Measurements from ENCODE around the gene SMYD3. TPM values are rescaled to one million over a fixed set of nuclear protein-coding genes. Genes with fewer than 3 reads are reported as not detected.

The SMYD3 gene
- total and polyA plus RNA-seq, 2 of the 13 experiments (the other 11 are each of a cell fraction or from before 2014, with no cell fraction given): 27.7 to 35.8 TPM

DNA sequence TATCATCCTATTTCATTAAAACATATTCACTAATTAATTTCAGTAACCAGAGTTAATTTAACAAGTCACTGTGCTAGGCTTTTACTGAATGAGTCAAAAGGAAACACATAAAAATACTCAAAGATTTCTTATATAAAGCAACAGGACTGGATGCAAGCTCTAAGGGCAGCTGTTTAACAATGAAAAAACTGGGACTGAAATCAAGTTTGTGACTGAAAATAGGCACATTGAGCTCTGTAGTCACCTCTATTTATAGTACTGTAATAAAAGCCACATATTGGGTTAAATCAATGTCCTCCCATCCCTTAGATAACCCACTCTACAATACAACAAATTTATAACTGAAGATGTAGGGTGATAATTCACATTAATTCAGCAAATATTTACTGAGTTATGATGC, 52.4 kb downstream of the SMYD3 start:
- Histone ChIP-seq H3K4me1 (ENCODE audit: insufficient read depth, low read length) (no peaks in the 10 kb centered on the region), H3K4me3 (replicated peaks in 1 of 3; ENCODE audit: insufficient read depth in 1 of 3, low read depth in 2 of 3, low read length in 3 of 3) (no peak overlapping the region), H3K9me3 (ENCODE audit: low read length) (no peaks in the 10 kb centered on the region), H3K4me2 (ENCODE audit: low read depth, low read length) (no peak overlapping the region), H3K36me3 (replicated peaks in 1 of 2; ENCODE audit: control insufficient read depth in 1 of 2, insufficient read depth in 2 of 2, low read length in 2 of 2) (no peaks in the 10 kb centered on the region), H3K79me2 (ENCODE audit: insufficient read depth, low read length) (peaks cover 2% of the 10 kb centered on the region), H3K27ac (ENCODE audit: extremely low read length, insufficient read depth, low read length) (no peak overlapping the region), H3K27me3 (ENCODE audit: control insufficient read depth in 1 of 2, insufficient read depth in 2 of 2, low read length in 2 of 2) (no peaks in the 10 kb centered on the region), H2AFZ (ENCODE audit: low read length) (no peak overlapping the region), H4K20me1 (ENCODE audit: insufficient read depth, low read length) (no peaks in the 10 kb centered on the region), H3K9ac (ENCODE audit: insufficient read depth, low read depth, low read length) (no peak overlapping the region)
- ChIA-PET POLR2A (no interaction called here), CTCF (ENCODE audit: low intra/inter-chr PET ratio, low total read pairs) (no interaction called here)
- TF ChIP-seq ZNF256 (CRISPR knock-in tag; conservative IDR thresholded peaks at IDR 0.05) (no peak), HOXD1 (CRISPR knock-in tag; IDR thresholded peaks at IDR 0.05) (no peak), MTF1 (CRISPR knock-in tag; IDR thresholded peaks at IDR 0.05) (no peak), ZNF550 (CRISPR knock-in tag; IDR thresholded peaks at IDR 0.05; ENCODE audit: borderline replicate concordance) (no peak), KMT2B (CRISPR knock-in tag; IDR thresholded peaks at IDR 0.05) (no peak), ZSCAN31 (CRISPR knock-in tag; IDR thresholded peaks at IDR 0.05; ENCODE audit: low read depth) (no peak), FOXA1 (IDR thresholded peaks at IDR 0.05) (no peak), FOXA1 (CRISPR knock-in tag; IDR thresholded peaks at IDR 0.05) (no peak), KLF11 (CRISPR knock-in tag; IDR thresholded peaks at IDR 0.05) (no peak), MYC (CRISPR knock-in tag; IDR thresholded peaks at IDR 0.05; ENCODE audit: borderline replicate concordance) (no peak), ZFP90 (CRISPR knock-in tag; IDR thresholded peaks at IDR 0.05; ENCODE audit: borderline replicate concordance) (no peak), ZNF746 (CRISPR knock-in tag; IDR thresholded peaks at IDR 0.05) (no peak), ZFX (CRISPR knock-in tag; IDR thresholded peaks at IDR 0.05; ENCODE audit: low read depth) (no peak)
- TF ChIP-seq, protein P1, sequence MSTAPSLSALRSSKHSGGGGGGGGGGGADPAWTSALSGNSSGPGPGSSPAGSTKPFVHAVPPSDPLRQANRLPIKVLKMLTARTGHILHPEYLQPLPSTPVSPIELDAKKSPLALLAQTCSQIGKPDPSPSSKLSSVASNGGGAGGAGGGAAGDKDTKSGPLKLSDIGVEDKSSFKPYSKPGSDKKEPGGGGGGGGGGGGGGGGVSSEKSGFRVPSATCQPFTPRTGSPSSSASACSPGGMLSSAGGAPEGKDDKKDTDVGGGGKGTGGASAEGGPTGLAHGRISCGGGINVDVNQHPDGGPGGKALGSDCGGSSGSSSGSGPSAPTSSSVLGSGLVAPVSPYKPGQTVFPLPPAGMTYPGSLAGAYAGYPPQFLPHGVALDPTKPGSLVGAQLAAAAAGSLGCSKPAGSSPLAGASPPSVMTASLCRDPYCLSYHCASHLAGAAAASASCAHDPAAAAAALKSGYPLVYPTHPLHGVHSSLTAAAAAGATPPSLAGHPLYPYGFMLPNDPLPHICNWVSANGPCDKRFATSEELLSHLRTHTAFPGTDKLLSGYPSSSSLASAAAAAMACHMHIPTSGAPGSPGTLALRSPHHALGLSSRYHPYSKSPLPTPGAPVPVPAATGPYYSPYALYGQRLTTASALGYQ (CRISPR knock-in tag; IDR thresholded peaks at IDR 0.05): no peak
- TF ChIP-seq, protein P2, sequence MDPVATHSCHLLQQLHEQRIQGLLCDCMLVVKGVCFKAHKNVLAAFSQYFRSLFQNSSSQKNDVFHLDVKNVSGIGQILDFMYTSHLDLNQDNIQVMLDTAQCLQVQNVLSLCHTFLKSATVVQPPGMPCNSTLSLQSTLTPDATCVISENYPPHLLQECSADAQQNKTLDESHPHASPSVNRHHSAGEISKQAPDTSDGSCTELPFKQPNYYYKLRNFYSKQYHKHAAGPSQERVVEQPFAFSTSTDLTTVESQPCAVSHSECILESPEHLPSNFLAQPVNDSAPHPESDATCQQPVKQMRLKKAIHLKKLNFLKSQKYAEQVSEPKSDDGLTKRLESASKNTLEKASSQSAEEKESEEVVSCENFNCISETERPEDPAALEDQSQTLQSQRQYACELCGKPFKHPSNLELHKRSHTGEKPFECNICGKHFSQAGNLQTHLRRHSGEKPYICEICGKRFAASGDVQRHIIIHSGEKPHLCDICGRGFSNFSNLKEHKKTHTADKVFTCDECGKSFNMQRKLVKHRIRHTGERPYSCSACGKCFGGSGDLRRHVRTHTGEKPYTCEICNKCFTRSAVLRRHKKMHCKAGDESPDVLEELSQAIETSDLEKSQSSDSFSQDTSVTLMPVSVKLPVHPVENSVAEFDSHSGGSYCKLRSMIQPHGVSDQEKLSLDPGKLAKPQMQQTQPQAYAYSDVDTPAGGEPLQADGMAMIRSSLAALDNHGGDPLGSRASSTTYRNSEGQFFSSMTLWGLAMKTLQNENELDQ (CRISPR knock-in tag; IDR thresholded peaks at IDR 0.05; ENCODE audit: borderline replicate concordance): no peak
- TF ChIP-seq, protein P3, sequence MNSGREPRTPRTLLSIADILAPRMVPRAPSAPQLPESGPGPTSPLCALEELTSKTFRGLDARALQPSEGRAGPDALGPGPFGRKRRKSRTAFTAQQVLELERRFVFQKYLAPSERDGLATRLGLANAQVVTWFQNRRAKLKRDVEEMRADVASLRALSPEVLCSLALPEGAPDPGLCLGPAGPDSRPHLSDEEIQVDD (CRISPR knock-in tag; IDR thresholded peaks at IDR 0.05; ENCODE audit: borderline replicate concordance): no peak
- TF ChIP-seq, protein P4, sequence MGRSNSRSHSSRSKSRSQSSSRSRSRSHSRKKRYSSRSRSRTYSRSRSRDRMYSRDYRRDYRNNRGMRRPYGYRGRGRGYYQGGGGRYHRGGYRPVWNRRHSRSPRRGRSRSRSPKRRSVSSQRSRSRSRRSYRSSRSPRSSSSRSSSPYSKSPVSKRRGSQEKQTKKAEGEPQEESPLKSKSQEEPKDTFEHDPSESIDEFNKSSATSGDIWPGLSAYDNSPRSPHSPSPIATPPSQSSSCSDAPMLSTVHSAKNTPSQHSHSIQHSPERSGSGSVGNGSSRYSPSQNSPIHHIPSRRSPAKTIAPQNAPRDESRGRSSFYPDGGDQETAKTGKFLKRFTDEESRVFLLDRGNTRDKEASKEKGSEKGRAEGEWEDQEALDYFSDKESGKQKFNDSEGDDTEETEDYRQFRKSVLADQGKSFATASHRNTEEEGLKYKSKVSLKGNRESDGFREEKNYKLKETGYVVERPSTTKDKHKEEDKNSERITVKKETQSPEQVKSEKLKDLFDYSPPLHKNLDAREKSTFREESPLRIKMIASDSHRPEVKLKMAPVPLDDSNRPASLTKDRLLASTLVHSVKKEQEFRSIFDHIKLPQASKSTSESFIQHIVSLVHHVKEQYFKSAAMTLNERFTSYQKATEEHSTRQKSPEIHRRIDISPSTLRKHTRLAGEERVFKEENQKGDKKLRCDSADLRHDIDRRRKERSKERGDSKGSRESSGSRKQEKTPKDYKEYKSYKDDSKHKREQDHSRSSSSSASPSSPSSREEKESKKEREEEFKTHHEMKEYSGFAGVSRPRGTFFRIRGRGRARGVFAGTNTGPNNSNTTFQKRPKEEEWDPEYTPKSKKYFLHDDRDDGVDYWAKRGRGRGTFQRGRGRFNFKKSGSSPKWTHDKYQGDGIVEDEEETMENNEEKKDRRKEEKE (IDR thresholded peaks at IDR 0.05): no peak
- TF ChIP-seq, protein P5, sequence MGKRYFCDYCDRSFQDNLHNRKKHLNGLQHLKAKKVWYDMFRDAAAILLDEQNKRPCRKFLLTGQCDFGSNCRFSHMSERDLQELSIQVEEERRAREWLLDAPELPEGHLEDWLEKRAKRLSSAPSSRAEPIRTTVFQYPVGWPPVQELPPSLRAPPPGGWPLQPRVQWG (CRISPR knock-in tag; IDR thresholded peaks at IDR 0.05; ENCODE audit: borderline replicate concordance, low read depth): no peak
- ATAC-seq: no peak
- in situ Hi-C loops (cut with HindIII; ENCODE audit: extremely low pct_ligation_motif_present, low pct_unique_long_range_greater_than_20kb): loop anchor here (5.0 kb wide), 1 partner anchor 442 kb away; no protein-coding TSS in a partner anchor
- intact Hi-C loops (cut with micrococcal nuclease; ENCODE audit: unreplicated experiment): loop anchor here (10.0 kb wide), 1 partner anchor 940 kb away; no protein-coding TSS in a partner anchor
- no TSS peak for BruUV-seq (replicated peaks)
- DNase-seq (ENCODE audit: low spot score): no peak
- FAIRE-seq: no peak
